GM12878 (cell line): Measurements from ENCODE around the gene NUDT3. TPM values are rescaled to one million over a fixed set of nuclear protein-coding genes. Genes with fewer than 3 reads are reported as not detected.

Experiments used
- ASH2L ChIP-seq: fragments of 300-600, 200-600 bp; sonication (generic); IDR thresholded peaks from 2 replicates; pipeline ENCODE4 v1.6.1; 2017; ENCODE audit warnings: low read depth, mild to moderate bottlenecking, borderline replicate concordance
- BRCA1 ChIP-seq: IDR thresholded peaks from 2 replicates; pipeline ENCODE4 v1.6.1; 2011; ENCODE audit warnings: low read depth, low read length, improper control_type of control experiment
- FOS ChIP-seq: IDR thresholded peaks from 3 replicates; pipeline ENCODE4 v1.6.1; 2011; ENCODE audit warnings: borderline replicate concordance; ENCODE audit not compliant: insufficient read length; ENCODE audit errors: extremely low read depth
- FOXM1 ChIP-seq: IDR thresholded peaks from 2 replicates; pipeline ENCODE4 v1.6.1; 2012; ENCODE audit warnings: low read depth, mild to moderate bottlenecking, inconsistent platforms, low read length, moderate library complexity
- HDAC2 ChIP-seq: fragments of 200-600 bp; sonication (generic); IDR thresholded peaks from 2 replicates; pipeline ENCODE4 v1.6.1; 2017
- HDAC6 ChIP-seq: fragments of 200-600 bp; sonication (generic); IDR thresholded peaks from one replicate; pipeline ENCODE4 v1.8.0; 2017; ENCODE audit warnings: antibody characterized with exemption; ENCODE audit not compliant: unreplicated experiment
- IRF5 ChIP-seq: fragments of 450-650 bp; IDR thresholded peaks from 2 replicates; pipeline ENCODE4 v1.6.1; 2017; ENCODE audit warnings: borderline replicate concordance
- MXI1 ChIP-seq: fragments of 150-350 bp; IDR thresholded peaks from 2 replicates; pipeline ENCODE4 v1.6.1; 2011; ENCODE audit warnings: low read depth, mild to moderate bottlenecking, inconsistent platforms, low read length, improper control_type of control experiment
- MYC ChIP-seq: IDR thresholded peaks from 2 replicates; pipeline ENCODE4 v1.6.1; 2011; ENCODE audit warnings: mild to moderate bottlenecking, low read length, moderate library complexity, inconsistent platforms; ENCODE audit not compliant: insufficient read depth, insufficient replicate concordance, insufficient read length, severe bottlenecking
- RAD51 ChIP-seq: fragments of 450-650 bp; IDR thresholded peaks from 2 replicates; pipeline ENCODE4 v1.6.1; 2016; ENCODE audit warnings: moderate library complexity, mild to moderate bottlenecking, inconsistent platforms
- RBBP5 ChIP-seq: fragments of 200-600 bp; sonication (generic); conservative IDR thresholded peaks from 2 replicates; pipeline ENCODE4 v1.6.1; 2016
- SMARCA5 ChIP-seq: fragments of 450-650 bp; IDR thresholded peaks from 2 replicates; pipeline ENCODE4 v1.6.1; 2017; ENCODE audit warnings: mild to moderate bottlenecking
- SPI1 ChIP-seq: IDR thresholded peaks from 2 replicates; pipeline ENCODE4 v1.6.1; 2011; ENCODE audit warnings: low read depth, mild to moderate bottlenecking, low read length, moderate library complexity, borderline replicate concordance; ENCODE audit not compliant: insufficient read depth
- SREBF1 ChIP-seq: IDR thresholded peaks from 2 replicates; pipeline ENCODE4 v1.6.1; 2012; ENCODE audit warnings: mild to moderate bottlenecking, low read length
- SREBF2 ChIP-seq: IDR thresholded peaks from 2 replicates; pipeline ENCODE4 v1.6.1; 2012; ENCODE audit warnings: mild to moderate bottlenecking, low read length
- TAF1 ChIP-seq: IDR thresholded peaks from 2 replicates; pipeline ENCODE4 v1.6.1; 2011; ENCODE audit warnings: mild to moderate bottlenecking, low read depth, low read length, borderline replicate concordance
- TCF12 ChIP-seq: IDR thresholded peaks from 2 replicates; pipeline ENCODE4 v1.6.1; 2011; ENCODE audit warnings: low read depth, mild to moderate bottlenecking, low read length
- WRNIP1 ChIP-seq: IDR thresholded peaks from 2 replicates; pipeline ENCODE4 v1.6.1; 2011; ENCODE audit warnings: low read depth, low read length, improper control_type of control experiment, borderline replicate concordance
- ZZZ3 ChIP-seq: IDR thresholded peaks from 2 replicates; pipeline ENCODE4 v1.6.1; 2011; ENCODE audit warnings: low read depth; ENCODE audit not compliant: control insufficient read depth, insufficient read length
- polyA plus RNA-seq, 11 experiments: library from polyadenylated mRNA; depleted of rRNA in 4 of 11; unstranded in 6 of 11; stranded (reverse) in 5 of 11; fragments of >200 nt; fragmentation: Nextera tagmentation in 4 of 11; fragmentation: Illumina TruSeq in 1 of 11; extraction: Ambion mirVana in 4 of 11; extraction: Trizol in 1 of 11; gene quantifications; 1 replicate in 1 of 11; 2 replicates in 10 of 11; pipeline versions ENCODE4 v1.2.1 to v1.2.3, GENCODE V29; 2011 to 2016; ENCODE audit warnings: inconsistent platforms in 2 of 11, missing spikeins in 2 of 11, low read depth in 1 of 11
- total RNA-seq, 4 experiments: library from RNA; depleted of rRNA in 3 of 4; stranded (reverse); fragments of >200 nt in 3 of 4; fragmentation: Illumina TruSeq in 1 of 4; extraction: Trizol in 1 of 4; gene quantifications; 2 replicates each; pipeline versions ENCODE4 v1.2.1 to v1.2.3, GENCODE V29; 2013 to 2021
- TF ChIP-seq, protein P1 (sequence below): IDR thresholded peaks from 2 replicates; pipeline ENCODE4 v1.6.1; 2012; ENCODE audit warnings: low read length, inconsistent platforms
- TF ChIP-seq, protein P2 (sequence below): fragments of 450-650 bp; conservative IDR thresholded peaks from 2 replicates; pipeline ENCODE4 v1.6.1; 2017; ENCODE audit warnings: mild to moderate bottlenecking, moderate library complexity
- TF ChIP-seq, protein P3 (sequence below): IDR thresholded peaks from 2 replicates; pipeline ENCODE4 v1.6.1; 2011; ENCODE audit warnings: borderline replicate concordance, low read depth, mild to moderate bottlenecking, moderate library complexity, mixed read lengths, low read length; ENCODE audit not compliant: insufficient read depth; ENCODE audit errors: extremely low read length

The NUDT3 gene
- total and polyA plus RNA-seq, 10 of the 15 experiments (the other 5 are each of a cell fraction or from before 2014, with no cell fraction given): 2.4 to 32.3 (median 25.5) TPM

GRCh38 chr6:34425498-34426410 is 33.3 kb upstream of the NUDT3 start, which contains the start of gene RPS10 (continued):
- peak; percentile 71 for TF ChIP-seq MXI1
- TF ChIP-seq, protein P1, sequence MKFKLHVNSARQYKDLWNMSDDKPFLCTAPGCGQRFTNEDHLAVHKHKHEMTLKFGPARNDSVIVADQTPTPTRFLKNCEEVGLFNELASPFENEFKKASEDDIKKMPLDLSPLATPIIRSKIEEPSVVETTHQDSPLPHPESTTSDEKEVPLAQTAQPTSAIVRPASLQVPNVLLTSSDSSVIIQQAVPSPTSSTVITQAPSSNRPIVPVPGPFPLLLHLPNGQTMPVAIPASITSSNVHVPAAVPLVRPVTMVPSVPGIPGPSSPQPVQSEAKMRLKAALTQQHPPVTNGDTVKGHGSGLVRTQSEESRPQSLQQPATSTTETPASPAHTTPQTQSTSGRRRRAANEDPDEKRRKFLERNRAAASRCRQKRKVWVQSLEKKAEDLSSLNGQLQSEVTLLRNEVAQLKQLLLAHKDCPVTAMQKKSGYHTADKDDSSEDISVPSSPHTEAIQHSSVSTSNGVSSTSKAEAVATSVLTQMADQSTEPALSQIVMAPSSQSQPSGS: no peak
- TF ChIP-seq BRCA1: no peak
- no peak for TF ChIP-seq WRNIP1
- TF ChIP-seq ASH2L: peak; percentile 73; the same call in 1 of the 2 replicates
- no peak for TF ChIP-seq FOS
- peak; percentile 48 for TF ChIP-seq HDAC6
- TF ChIP-seq FOXM1: no peak; the same call in 1 of the 2 replicates
- no peak for TF ChIP-seq SPI1
- TF ChIP-seq TCF12: peak; percentile 52; the same call in 1 of the 2 replicates
- peak; percentile 93 for TF ChIP-seq IRF5
- no peak for TF ChIP-seq HDAC2
- TF ChIP-seq RAD51: no peak
- TF ChIP-seq SREBF1: no peak
- no peak for TF ChIP-seq ZZZ3
- peak; percentile 89; the same call in 1 of the 2 replicates for TF ChIP-seq RBBP5
- TF ChIP-seq, protein P2, sequence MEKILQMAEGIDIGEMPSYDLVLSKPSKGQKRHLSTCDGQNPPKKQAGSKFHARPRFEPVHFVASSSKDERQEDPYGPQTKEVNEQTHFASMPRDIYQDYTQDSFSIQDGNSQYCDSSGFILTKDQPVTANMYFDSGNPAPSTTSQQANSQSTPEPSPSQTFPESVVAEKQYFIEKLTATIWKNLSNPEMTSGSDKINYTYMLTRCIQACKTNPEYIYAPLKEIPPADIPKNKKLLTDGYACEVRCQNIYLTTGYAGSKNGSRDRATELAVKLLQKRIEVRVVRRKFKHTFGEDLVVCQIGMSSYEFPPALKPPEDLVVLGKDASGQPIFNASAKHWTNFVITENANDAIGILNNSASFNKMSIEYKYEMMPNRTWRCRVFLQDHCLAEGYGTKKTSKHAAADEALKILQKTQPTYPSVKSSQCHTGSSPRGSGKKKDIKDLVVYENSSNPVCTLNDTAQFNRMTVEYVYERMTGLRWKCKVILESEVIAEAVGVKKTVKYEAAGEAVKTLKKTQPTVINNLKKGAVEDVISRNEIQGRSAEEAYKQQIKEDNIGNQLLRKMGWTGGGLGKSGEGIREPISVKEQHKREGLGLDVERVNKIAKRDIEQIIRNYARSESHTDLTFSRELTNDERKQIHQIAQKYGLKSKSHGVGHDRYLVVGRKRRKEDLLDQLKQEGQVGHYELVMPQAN: peak; percentile 79; the same call in 1 of the 2 replicates
- TF ChIP-seq SREBF2: no peak
- TF ChIP-seq, protein P3, sequence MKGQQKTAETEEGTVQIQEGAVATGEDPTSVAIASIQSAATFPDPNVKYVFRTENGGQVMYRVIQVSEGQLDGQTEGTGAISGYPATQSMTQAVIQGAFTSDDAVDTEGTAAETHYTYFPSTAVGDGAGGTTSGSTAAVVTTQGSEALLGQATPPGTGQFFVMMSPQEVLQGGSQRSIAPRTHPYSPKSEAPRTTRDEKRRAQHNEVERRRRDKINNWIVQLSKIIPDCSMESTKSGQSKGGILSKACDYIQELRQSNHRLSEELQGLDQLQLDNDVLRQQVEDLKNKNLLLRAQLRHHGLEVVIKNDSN: no peak
- TF ChIP-seq TAF1: peak; percentile 99
- TF ChIP-seq MYC: peak; percentile 80
- TF ChIP-seq SMARCA5: peak; percentile 73; the same call in 1 of the 2 replicates
